GM12878 (cell line): ENCODE results near the gene SIK3. TPM values are rescaled to one million over a fixed set of nuclear protein-coding genes. Genes with fewer than 3 reads are reported as not detected.

ENCODE experiments used
- ATAC-seq: fragments of 200-7000 bp; cut with Tn5 transposase; 3 replicates; pipeline ENCODE4 v1.9.1; 2020; ENCODE audit warnings: mild to moderate bottlenecking, moderate library complexity
- BruUV-seq: library from RNA; stranded (reverse); fragments of 400-500 nt; replicated peaks from 2 replicates; lab custom pipeline; 2021; lab: Mats Ljungman, UMichigan
- CTCF ChIA-PET: fragments of 300-600 bp; sonication (Branson Sonifier 250); formaldehyde crosslinking; extraction: SDS; loops from one replicate; lab custom pipeline; 2021; ENCODE audit warnings: inconsistent platforms; lab: Yijun Ruan, JAX
- POLR2A ChIA-PET: fragments of 350-600 bp; formaldehyde crosslinking; extraction: SDS; loops from one replicate; lab custom pipeline; 2021; ENCODE audit warnings: inconsistent platforms; lab: Charles Lee
- RAD21 ChIA-PET: fragments of 300-600 bp; sonication (Branson Sonifier 250); formaldehyde crosslinking; loops from one replicate; lab custom pipeline; 2023; ENCODE audit warnings: antibody characterized with exemption; ENCODE audit not compliant: unreplicated experiment; lab: Charles Lee
- SMC1A ChIA-PET: fragments of 300-600 bp; sonication (Branson Sonifier 250); formaldehyde crosslinking; loops from one replicate; lab custom pipeline; 2023; ENCODE audit not compliant: unreplicated experiment, uncharacterized antibody; lab: Charles Lee
- DNase-seq: peaks from one replicate; pipeline ENCODE4 v3.0.0-alpha.2; 2011; ENCODE audit warnings: low read depth, low spot score
- FAIRE-seq: peaks from 3 replicates; lab custom pipeline; 2011; peaks lifted over from hg19 to GRCh38; lab: Jason Lieb, UNC
- H2AFZ ChIP-seq: 2 replicates; pipeline ENCODE4 v1.6.0; 2011; ENCODE audit warnings: low read depth, low read length, control low read depth; ENCODE audit not compliant: control insufficient read depth
- H3K27ac ChIP-seq: 2 replicates; pipeline ENCODE4 v1.5.1; 2011; ENCODE audit warnings: control low read depth; ENCODE audit not compliant: control insufficient read depth, insufficient read depth
- H3K27me3 ChIP-seq, 2 experiments: replicated peaks in 1 of 2; 2 replicates each; pipeline versions ENCODE4 v1.6.0 to v1.6.1; 2011; ENCODE audit warnings: low read length in 1 of 2; ENCODE audit not compliant: control insufficient read depth in 2 of 2, insufficient read depth in 2 of 2
- H3K36me3 ChIP-seq, 2 experiments: 2 replicates each; pipeline ENCODE4 v1.5.1; 2011; ENCODE audit warnings: low read length in 1 of 2; ENCODE audit not compliant: control insufficient read depth in 2 of 2, insufficient read depth in 2 of 2
- H3K4me1 ChIP-seq: 2 replicates; pipeline ENCODE4 v1.6.1; 2011; ENCODE audit warnings: mild to moderate bottlenecking, low read length, moderate library complexity, mixed read lengths; ENCODE audit not compliant: control insufficient read depth, insufficient read depth
- H3K4me2 ChIP-seq: 2 replicates; pipeline ENCODE4 v1.6.0; 2011; ENCODE audit warnings: control low read depth; ENCODE audit not compliant: control insufficient read depth, insufficient read depth
- H3K4me3 ChIP-seq: fragments of 200-600 bp; sonication (generic); 2 replicates; pipeline ENCODE4 v1.5.1; 2016
- H3K79me2 ChIP-seq: 2 replicates; pipeline ENCODE4 v1.6.0; 2011; ENCODE audit warnings: low read length; ENCODE audit not compliant: control insufficient read depth, insufficient read depth
- H3K9ac ChIP-seq: 2 replicates; pipeline ENCODE4 v1.8.0; 2011; ENCODE audit warnings: low read length, control low read depth, mixed read lengths; ENCODE audit not compliant: control insufficient read depth, insufficient read depth
- H3K9me3 ChIP-seq: replicated peaks from 3 replicates; pipeline ENCODE4 v1.5.1; 2011; ENCODE audit warnings: mild to moderate bottlenecking, low read length; ENCODE audit not compliant: control insufficient read depth, insufficient read depth
- H4K20me1 ChIP-seq: 2 replicates; pipeline ENCODE4 v1.6.0; 2011; ENCODE audit not compliant: control insufficient read depth, insufficient read depth
- BCLAF1 ChIP-seq: fragments of 450-650 bp; IDR thresholded peaks from 2 replicates; pipeline ENCODE4 v1.6.1; 2017; ENCODE audit warnings: antibody characterized with exemption, mild to moderate bottlenecking, moderate library complexity
- CBX3 ChIP-seq: fragments of 200-600 bp; sonication (generic); IDR thresholded peaks from 2 replicates; pipeline ENCODE4 v1.6.1; 2016; ENCODE audit warnings: low read depth, borderline replicate concordance
- CHD1 ChIP-seq: IDR thresholded peaks from 2 replicates; pipeline ENCODE4 v1.6.1; 2012; ENCODE audit warnings: low read depth, low read length, improper control_type of control experiment
- EP300 ChIP-seq, 2 experiments: fragments of 150-350 bp in 1 of 2; IDR thresholded peaks; 2 replicates each; pipeline ENCODE4 v1.6.1; 2011 to 2012; ENCODE audit warnings: low read depth in 2 of 2, low read length in 2 of 2, borderline replicate concordance in 1 of 2, improper control_type of control experiment in 1 of 2, inconsistent platforms in 1 of 2; ENCODE audit not compliant: control insufficient read depth in 1 of 2
- FOXK2 ChIP-seq: fragments of 450-650 bp; IDR thresholded peaks from 2 replicates; pipeline ENCODE4 v1.6.1; 2017; ENCODE audit warnings: mild to moderate bottlenecking, moderate library complexity
- IKZF2 ChIP-seq, 2 experiments: fragments of 450-650 bp; IDR thresholded peaks; 2 replicates each; pipeline ENCODE4 v1.6.1; 2017; ENCODE audit warnings: mild to moderate bottlenecking in 2 of 2, moderate library complexity in 2 of 2
- MLLT1 ChIP-seq: fragments of 450-650 bp; IDR thresholded peaks from 2 replicates; pipeline ENCODE4 v1.6.1; 2016; ENCODE audit warnings: mild to moderate bottlenecking
- NBN ChIP-seq: fragments of 450-650 bp; IDR thresholded peaks from 2 replicates; pipeline ENCODE4 v1.6.1; 2016
- NFYA ChIP-seq: IDR thresholded peaks from 2 replicates; pipeline ENCODE4 v1.6.1; 2011; ENCODE audit warnings: low read depth, mild to moderate bottlenecking, low read length, improper control_type of control experiment, borderline replicate concordance
- POLR2AphosphoS2 ChIP-seq: IDR thresholded peaks from 2 replicates; pipeline ENCODE4 v1.6.1; 2011; ENCODE audit warnings: low read depth, mild to moderate bottlenecking, low read length, improper control_type of control experiment, moderate library complexity
- RB1 ChIP-seq: fragments of 450-650 bp; formaldehyde crosslinking; IDR thresholded peaks from 2 replicates; pipeline ENCODE4 v1.6.1; 2017; ENCODE audit warnings: mild to moderate bottlenecking, borderline replicate concordance
- ZNF592 ChIP-seq: fragments of 450-650 bp; IDR thresholded peaks from 2 replicates; pipeline ENCODE4 v1.6.1; 2017; ENCODE audit warnings: mild to moderate bottlenecking, moderate library complexity
- ZNF622 ChIP-seq: fragments of 450-650 bp; IDR thresholded peaks from 2 replicates; pipeline ENCODE4 v1.6.1; 2017; ENCODE audit warnings: mild to moderate bottlenecking, inconsistent platforms
- WGBS: methylation state at CpG from one replicate; pipeline ENCODE4 v1.1.6; 2016; ENCODE audit warnings: low lambda C conversion rate; ENCODE audit not compliant: insufficient replicate concordance, insufficient coverage; ENCODE audit errors: missing lambda C conversion rate; 5-methylcytosine and 5-hydroxymethylcytosine counted together
- in situ Hi-C: fragments of 300-500 bp; cut with MboI; formaldehyde crosslinking; loops from 9 replicates; pipeline ENCODE4 v1.14.3; 2018; ENCODE audit warnings: mixed read lengths
- intact Hi-C: fragments of 100-400 bp; cut with micrococcal nuclease; formaldehyde crosslinking; loops from one replicate; pipeline ENCODE4 v1.14.2; 2022; ENCODE audit not compliant: unreplicated experiment
- polyA plus RNA-seq, 11 experiments: library from polyadenylated mRNA; depleted of rRNA in 4 of 11; unstranded in 6 of 11; stranded (reverse) in 5 of 11; fragments of >200 nt; fragmentation: Nextera tagmentation in 4 of 11; fragmentation: Illumina TruSeq in 1 of 11; extraction: Ambion mirVana in 4 of 11; extraction: Trizol in 1 of 11; gene quantifications; 1 replicate in 1 of 11; 2 replicates in 10 of 11; pipeline versions ENCODE4 v1.2.1 to v1.2.3, GENCODE V29; 2011 to 2016; ENCODE audit warnings: inconsistent platforms in 2 of 11, missing spikeins in 2 of 11, low read depth in 1 of 11
- total RNA-seq, 4 experiments: library from RNA; depleted of rRNA in 3 of 4; stranded (reverse); fragments of >200 nt in 3 of 4; fragmentation: Illumina TruSeq in 1 of 4; extraction: Trizol in 1 of 4; gene quantifications; 2 replicates each; pipeline versions ENCODE4 v1.2.1 to v1.2.3, GENCODE V29; 2013 to 2021

The SIK3 gene
- total and polyA plus RNA-seq, 10 of the 15 experiments (the other 5 are each of a cell fraction or from before 2014, with no cell fraction given), result 2.5 to 31.9 (median 11.1) TPM

DNA sequence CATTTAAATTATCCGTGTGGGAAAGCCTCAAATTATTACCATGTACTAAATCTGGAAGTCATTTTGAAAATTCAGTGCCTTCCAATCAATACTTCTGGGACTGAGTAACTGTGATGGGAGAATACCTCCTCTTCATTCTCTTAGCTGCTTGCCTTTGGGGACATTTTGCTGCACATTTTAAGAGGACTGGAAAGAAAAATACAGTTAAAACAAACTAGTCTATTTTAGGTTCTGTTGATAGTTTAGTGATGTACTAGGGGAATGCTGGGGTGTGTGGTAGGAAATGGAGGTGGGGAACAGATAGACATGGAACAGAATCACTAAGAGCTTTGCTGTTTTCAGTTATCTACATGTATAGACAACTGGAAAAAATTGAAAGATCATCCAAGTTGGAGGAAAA is 195.1 kb downstream of the SIK3 start (continued):
- TF ChIP-seq BCLAF1 (no peak), IKZF2 (IDR thresholded peaks at IDR 0.05) (no peak), EP300 (IDR thresholded peaks at IDR 0.05; ENCODE audit: borderline replicate concordance in 1 of 2, control insufficient read depth in 1 of 2, low read depth in 2 of 2, low read length in 2 of 2) (no peak), RB1 (no peak), CBX3 (no peak)

DNA sequence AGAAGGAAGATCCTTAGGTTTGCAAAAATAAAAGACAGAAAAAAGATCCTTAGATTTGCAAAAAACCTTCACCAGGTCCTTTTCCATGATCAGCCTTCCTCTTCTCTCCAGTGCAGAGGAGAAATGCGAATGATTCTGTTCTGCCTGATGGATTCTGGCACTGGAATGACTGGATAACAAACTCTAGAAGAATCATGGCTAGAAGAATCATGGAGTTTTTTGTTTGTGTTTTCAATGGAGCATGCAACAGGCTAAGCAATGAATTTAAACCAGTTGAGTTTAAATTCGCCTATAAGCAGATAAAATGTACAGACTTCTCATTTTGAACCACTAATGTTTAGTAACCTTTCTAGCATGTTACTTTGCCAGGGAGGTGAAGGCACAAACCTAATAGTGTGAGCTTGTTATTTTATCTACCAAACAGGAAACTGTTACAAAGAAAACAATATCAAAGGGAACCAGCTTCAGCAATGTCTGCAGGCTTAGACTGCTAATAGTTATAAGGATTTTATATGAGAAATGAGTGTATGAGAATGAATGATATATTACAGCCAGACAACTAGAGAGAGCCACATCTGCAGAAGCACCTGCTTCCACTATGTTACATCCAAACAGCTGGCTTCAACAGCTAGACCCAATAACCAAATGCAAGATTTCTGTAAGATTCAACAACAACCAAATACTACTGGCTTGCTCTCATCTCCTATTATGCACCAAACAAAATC is 196.1 kb downstream of the SIK3 start:
- DNase-seq, result no peak
- Histone ChIP-seq H3K4me3 (no peak overlapping the region), H2AFZ (no peak overlapping the region), H3K27ac (no peak overlapping the region), H3K27me3 (no peaks in the 10 kb centered on the region), H3K9me3 (peaks cover 6% of the 10 kb centered on the region; the same call in 2 of the 3 replicates), H3K4me1 (no peaks in the 10 kb centered on the region), H3K79me2 (no peaks in the 10 kb centered on the region), H4K20me1 (no peaks in the 10 kb centered on the region), H3K4me2 (no peak overlapping the region), H3K36me3 (peaks cover 0 to 2% of the 10 kb centered on the region in 2 experiments; a peak in 3 of 4 replicates), H3K9ac (no peak overlapping the region)
- no TSS peak for BruUV-seq
- POLR2A ChIA-PET, result no interaction called here
- WGBS, result 100% methylated on average over 2 of the region's 2 CpGs
- no peak for FAIRE-seq
- CTCF ChIA-PET, result interaction anchor here (0.6 to 1.3 kb wide), 2 partner anchors 15 to 22 kb away, joined by 3 read pairs; no protein-coding TSS in a partner anchor
- intact Hi-C loops, result no loop called here
- RAD21 ChIA-PET, result no interaction called here
- in situ Hi-C loops, result no loop called here
- SMC1A ChIA-PET, result interaction anchor here (1.0 to 2.2 kb wide), 4 partner anchors 10 to 123 kb away, joined by 3 to 7 read pairs (median 4); no protein-coding TSS in a partner anchor
- ATAC-seq, result no peak
- no peak for TF ChIP-seq FOXK2
- TF ChIP-seq MLLT1, result no peak
- no peak for TF ChIP-seq POLR2AphosphoS2
- no peak for TF ChIP-seq ZNF592
- no peak for TF ChIP-seq NFYA
- no peak for TF ChIP-seq NBN
- TF ChIP-seq CHD1, result no peak
- no peak for TF ChIP-seq ZNF622
